GM19452 (cell line): ENCODE results near the gene USH1C.

Experiments
- ATAC-seq: cut with Tn5 transposase; IDR thresholded peaks from one replicate; pipeline ENCODE4 v1.9.1; 2021; ENCODE audit not compliant: unreplicated experiment

Gene USH1C

GRCh38 chr11:17528906-17529843 lies 15.0 kb downstream of the USH1C start:
- no peak for ATAC-seq

DNA sequence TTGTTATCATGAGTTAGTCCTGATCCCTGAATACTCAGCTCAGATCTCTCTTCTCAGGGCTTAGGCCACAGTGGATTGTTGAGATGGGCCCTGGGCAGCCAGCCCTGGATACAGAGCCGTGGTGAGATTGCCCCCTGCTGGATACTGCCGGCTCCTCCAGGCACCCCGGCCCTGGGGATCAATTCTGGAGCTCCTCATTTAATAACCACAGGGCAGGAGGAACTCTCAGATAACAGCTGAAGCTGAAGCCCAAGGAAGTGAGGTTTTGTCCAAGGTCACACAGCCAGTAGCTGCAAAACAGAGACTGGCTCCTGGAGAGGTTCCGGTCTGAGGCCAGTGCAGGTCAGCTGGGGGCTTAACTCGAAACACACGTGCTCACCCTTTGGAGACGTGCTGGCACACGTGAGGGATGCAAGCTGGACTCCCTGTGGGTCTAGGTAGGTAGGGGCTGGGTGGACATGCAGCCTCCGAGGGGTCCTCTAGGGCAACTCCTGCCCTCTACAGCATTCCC lies 16.0 kb downstream of the USH1C start:
- peak; percentile 64 for ATAC-seq

GRCh38 chr11:17527628-17527995 lies 16.6 kb downstream of the USH1C start:
- no peak for ATAC-seq

DNA sequence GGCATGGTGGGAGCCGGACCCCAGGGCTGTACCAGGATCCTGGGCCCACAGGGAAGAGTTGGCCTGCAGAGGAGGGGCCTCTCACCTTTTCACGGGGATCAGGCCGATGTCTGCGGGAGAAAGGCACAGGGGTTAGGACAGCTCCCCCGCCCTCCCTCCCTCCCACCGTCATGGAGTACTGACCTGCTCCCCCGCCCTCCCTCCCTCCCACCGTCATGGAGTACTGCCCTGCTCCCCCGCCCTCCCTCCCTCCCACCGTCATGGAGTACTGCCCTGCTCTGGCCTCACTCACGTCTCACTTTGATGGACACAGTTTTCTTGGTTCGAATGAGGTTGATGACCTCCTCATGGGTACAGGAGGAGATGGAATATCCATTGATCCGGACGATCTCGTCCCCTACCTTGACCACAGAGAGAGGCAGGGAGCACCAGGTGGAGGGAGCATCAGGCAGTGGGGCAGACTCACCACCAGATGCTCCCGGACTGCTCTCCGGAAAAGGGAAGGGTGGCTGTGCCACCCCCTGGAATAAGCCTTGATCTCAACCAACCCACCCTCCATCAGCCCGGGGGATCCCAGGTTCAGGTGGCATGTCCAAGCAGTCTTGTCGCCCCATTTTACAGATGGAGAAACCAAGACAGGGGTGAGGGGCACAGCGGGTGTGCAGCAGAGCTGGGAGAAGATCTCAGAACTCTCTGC lies 17.1 kb downstream of the USH1C start:
- ATAC-seq = no peak

- ATAC-seq = no peak
These were observed 17.9 kb downstream of the USH1C start for GRCh38 chr11:17526326-17526725.

DNA sequence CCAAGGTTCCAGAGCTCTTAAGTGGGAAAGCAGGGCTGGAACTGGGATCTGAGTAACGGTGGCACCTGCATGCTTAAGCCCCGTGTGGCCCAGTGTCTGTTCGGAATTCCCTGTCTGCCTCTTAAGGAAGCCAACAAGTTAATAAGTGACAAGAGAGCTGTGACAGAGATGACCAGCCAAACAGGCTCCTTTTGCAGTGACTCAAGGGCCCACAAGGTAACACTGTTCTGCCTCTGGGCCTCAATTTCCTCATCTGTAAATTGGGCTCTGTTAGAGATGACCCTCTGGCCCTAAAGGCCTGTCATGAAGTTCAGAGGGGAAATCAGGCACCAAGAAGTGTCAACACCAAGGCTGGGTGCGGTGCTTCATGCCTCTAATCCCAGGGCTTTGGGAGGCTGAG lies 18.6 kb downstream of the USH1C start:
- ATAC-seq = no peak

GRCh38 chr11:17524221-17524620 lies 20.0 kb downstream of the USH1C start:
- no peak for ATAC-seq

- ATAC-seq = no peak
These were observed 21.6 kb downstream of the USH1C start for GRCh38 chr11:17522655-17523054.

DNA sequence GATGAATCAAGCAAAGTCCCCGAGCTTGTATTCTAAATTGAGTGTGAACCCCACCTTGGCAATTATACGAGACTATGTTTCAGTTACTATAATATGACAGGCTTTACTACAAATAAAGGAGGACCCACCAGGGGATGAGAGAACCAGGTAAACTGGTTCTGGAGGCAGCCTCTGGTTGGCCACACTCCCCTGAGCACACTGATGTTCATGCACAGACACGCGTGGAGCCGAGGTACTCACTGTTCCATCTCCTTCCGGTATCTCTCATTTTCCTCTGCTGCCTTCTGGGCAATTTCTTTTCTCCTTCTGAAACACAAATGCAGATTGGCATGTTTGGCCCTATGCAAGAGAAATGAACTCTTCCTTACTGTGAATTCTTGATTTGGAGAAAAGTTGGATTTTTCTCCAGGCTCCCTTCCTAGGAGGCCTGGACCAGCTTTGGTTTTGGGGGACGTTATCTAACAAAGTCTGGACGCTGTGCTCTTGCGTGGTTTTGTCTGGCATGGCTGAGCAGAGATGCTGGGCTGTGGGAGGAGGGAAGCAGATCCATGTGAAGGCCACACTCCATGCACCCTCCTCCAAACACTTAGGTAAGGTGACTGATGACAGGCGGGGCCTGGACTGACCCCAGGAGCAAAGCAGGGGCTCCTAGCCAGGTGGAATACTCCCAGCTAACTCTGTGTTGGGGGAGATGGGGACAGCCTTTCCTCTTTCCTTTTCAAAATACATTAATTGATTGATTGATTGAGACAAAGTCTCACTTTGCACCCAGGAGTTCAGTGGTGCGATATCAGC lies 22.9 kb downstream of the USH1C start:
- no peak for ATAC-seq

DNA sequence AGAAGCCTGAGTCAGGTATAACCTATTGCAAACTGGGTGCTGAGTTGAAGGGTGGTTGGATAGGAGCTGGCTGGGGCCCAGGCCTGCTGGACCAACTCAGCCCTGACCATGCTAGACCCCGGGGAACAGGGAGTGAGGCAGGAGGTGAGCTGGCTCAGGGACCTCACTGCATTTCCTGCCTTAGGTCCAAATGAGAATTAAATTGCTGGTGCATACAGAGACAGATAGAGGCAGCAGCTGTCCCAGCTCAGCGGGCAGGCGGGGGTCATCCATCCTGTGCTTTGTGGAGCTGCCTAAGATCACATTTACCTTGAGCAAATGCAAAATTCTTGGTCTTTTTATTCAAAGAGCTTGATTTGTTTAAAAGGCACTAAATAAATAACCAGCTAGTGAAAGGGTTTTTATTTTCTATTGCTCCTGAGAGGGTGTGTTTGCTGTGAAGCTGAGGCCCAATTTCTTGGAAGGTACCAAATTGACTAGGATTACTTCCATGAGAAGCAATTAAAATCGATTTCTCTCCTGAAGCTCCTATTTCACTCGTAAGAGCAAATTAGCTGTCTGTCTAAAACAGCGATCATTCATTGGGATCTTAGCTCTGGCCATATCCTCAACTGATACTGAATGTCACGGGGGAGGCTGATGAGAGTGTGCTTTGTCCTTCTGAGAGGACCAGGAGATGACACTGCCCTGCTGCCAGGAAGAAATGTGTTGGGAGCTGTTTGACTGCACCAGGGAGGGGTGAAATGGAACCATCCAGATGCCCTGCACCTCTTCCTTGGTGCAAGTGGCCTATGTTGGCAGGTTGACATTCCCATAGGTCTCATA lies 24.9 kb downstream of the USH1C start:
- no peak for ATAC-seq

GRCh38 chr11:17518366-17518765 lies 25.9 kb downstream of the USH1C start:
- ATAC-seq = no peak

DNA sequence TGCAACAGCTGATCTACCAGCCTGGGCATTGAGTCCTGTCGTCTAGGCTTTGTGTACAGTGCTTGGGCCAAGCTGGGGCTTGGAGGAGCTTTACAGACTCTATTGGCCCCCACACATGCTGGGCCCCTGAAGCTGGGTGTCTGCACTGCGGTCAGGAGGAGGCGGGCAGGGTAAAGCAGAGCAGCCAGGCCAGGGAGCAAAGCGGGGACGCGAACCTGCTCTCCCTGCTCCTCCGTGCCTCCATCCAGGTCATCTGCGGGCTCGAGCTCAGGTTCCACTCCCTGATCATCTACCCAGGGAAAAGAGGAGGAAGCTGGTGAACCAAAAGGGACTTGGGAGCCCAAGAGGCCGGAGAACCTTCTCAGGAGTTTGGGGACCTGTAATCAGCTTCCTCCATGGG lies 27.0 kb downstream of the USH1C start:
- ATAC-seq = no peak

- ATAC-seq = no peak
These were observed 27.6 kb downstream of the USH1C start for GRCh38 chr11:17516551-17517150.

DNA sequence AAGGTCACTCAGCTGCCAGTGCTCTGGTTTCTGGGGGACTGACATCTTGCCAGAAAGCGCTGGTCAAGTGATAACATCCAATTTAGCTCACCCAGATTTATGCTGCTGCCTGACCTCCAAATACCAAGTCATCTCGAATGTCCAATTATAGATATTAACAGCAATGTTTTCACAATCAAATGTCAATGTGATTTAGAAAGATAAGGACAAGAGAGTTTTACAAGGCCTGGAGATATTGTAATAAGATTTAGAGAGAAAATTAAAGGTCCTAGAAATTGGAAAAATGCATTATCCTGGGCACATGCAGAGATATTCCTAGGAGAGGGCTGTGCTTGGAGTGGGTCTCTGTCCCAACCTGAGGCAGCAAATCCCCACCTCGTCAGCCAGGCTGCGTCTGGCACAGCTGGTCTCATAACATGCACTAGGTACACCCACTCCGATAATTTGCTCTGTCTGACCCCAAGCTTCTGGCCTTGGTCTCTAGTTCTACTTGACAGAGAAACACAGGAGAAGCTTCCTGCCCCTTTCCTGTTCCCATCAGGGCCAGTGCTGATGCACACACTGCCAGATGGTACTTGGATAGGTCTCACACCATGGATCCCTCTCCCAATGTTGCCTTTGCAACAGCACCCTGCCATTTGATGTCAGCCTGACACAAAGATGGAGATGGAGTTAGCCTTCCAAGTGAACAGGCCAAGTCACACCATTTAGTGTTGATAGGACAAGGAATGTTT lies 28.6 kb downstream of the USH1C start:
- no peak for ATAC-seq

DNA sequence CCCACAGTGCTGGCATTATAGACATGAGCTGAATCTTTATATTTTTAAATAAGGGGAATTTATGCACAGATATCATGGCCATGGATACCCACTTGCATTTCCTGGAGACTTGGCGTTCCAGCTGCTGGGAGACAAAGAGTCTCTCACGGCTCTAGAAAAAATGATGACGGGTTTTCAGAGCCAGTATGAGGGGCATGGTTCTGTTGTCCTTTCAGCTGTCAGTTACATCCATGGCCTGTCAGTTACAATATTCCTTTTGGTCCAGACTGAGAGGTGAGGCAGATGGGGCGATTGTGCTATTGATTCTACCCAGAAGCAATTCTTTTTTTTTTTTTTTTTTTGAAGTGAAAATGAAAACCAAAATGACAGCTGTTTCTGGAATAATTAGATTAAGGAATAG lies 29.7 kb downstream of the USH1C start:
- no peak for ATAC-seq

GRCh38 chr11:17513853-17514252 lies 30.4 kb downstream of the USH1C start:
- no peak for ATAC-seq

DNA sequence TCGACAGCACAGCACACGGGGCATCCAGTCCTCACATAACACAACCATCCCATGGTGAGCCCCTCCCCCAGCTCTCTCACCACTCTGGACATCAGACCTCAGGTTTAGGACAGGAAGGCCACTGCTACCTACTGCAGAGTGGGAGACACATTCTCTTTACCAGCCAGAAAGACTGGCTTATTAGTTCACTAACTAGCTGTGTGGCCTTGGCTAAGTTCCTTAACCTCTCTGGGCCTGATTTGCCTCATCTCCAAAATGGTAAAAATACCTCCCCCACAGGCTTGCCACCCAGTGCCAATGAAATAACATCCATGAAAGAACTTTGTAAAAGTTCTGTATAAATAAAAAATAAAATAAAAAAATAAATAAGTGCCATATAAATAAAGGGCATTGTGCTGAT lies 32.1 kb downstream of the USH1C start:
- ATAC-seq = no peak

- no peak for ATAC-seq
These were observed 32.6 kb downstream of the USH1C start for GRCh38 chr11:17511571-17511970.

- ATAC-seq = no peak
These were observed 33.6 kb downstream of the USH1C start for GRCh38 chr11:17510507-17511206.
